HepG2 (cell line): ENCODE results near the gene UQCRFS1. TPM values are rescaled to one million over a fixed set of nuclear protein-coding genes. Genes with fewer than 3 reads are reported as not detected.

Experiments used
- EED ChIP-seq: sonication (generic); formaldehyde crosslinking; IDR thresholded peaks from 2 replicates; pipeline ENCODE4 v1.5.0; 2020; ENCODE audit warnings: mild to moderate bottlenecking, missing genetic modification reagents
- HES4 ChIP-seq: sonication (generic); formaldehyde crosslinking; IDR thresholded peaks from 2 replicates; pipeline ENCODE4 v1.9.0; 2021; ENCODE audit warnings: mild to moderate bottlenecking, missing genetic modification reagents, borderline replicate concordance
- HOXA9 ChIP-seq: sonication (generic); formaldehyde crosslinking; IDR thresholded peaks from 2 replicates; pipeline ENCODE4 v1.8.1; 2022; ENCODE audit warnings: missing genetic modification reagents, mild to moderate bottlenecking, moderate library complexity, borderline replicate concordance
- HOXD1 ChIP-seq: sonication (generic); formaldehyde crosslinking; IDR thresholded peaks from 2 replicates; pipeline ENCODE4 v1.5.0; 2020; ENCODE audit warnings: missing genetic modification reagents
- ISX ChIP-seq: sonication (generic); formaldehyde crosslinking; conservative IDR thresholded peaks from 2 replicates; pipeline ENCODE4 v1.5.0; 2020; ENCODE audit warnings: missing genetic modification reagents
- KMT2A ChIP-seq: sonication (generic); formaldehyde crosslinking; IDR thresholded peaks from 2 replicates; pipeline ENCODE4 v1.4.0; 2020; ENCODE audit warnings: missing genetic modification reagents
- MIER3 ChIP-seq: IDR thresholded peaks from 2 replicates; pipeline ENCODE4 v1.6.1; 2016; ENCODE audit warnings: missing compliant biosample characterization, borderline replicate concordance
- NFKB2 ChIP-seq: sonication (generic); formaldehyde crosslinking; IDR thresholded peaks from 2 replicates; pipeline ENCODE4 v1.4.0; 2020; ENCODE audit warnings: missing genetic modification reagents, borderline replicate concordance
- PHF21A ChIP-seq: sonication (generic); formaldehyde crosslinking; IDR thresholded peaks from 2 replicates; pipeline ENCODE4 v1.5.0; 2020; ENCODE audit warnings: mild to moderate bottlenecking, missing genetic modification reagents
- RBM39 ChIP-seq: fragments of 200-400 bp; formaldehyde crosslinking; IDR thresholded peaks from one replicate; pipeline ENCODE4 v1.6.1; 2018; ENCODE audit warnings: antibody characterized with exemption, mild to moderate bottlenecking, low read depth, low read length; ENCODE audit not compliant: poor library complexity, severe bottlenecking
- SP1 ChIP-seq, 2 experiments: fragments of 450-650 bp in 1 of 2; sonication (generic) in 1 of 2; formaldehyde crosslinking in 1 of 2; IDR thresholded peaks; 2 replicates each; pipeline versions ENCODE4 v1.4.0 to v1.6.1; 2016 to 2020; ENCODE audit warnings: missing genetic modification reagents in 1 of 2
- SPEN ChIP-seq: sonication (generic); formaldehyde crosslinking; IDR thresholded peaks from 2 replicates; pipeline ENCODE4 v1.5.1; 2020; ENCODE audit warnings: low read depth, mild to moderate bottlenecking, missing genetic modification reagents
- TGIF2 ChIP-seq: IDR thresholded peaks from 2 replicates; pipeline ENCODE4 v1.6.1; 2016; ENCODE audit warnings: control low read depth, missing compliant biosample characterization
- ZBTB38 ChIP-seq: sonication (generic); formaldehyde crosslinking; IDR thresholded peaks from 2 replicates; pipeline ENCODE4 v1.5.1; 2020; ENCODE audit warnings: mild to moderate bottlenecking, missing genetic modification reagents
- ZFP36L1 ChIP-seq: sonication (generic); formaldehyde crosslinking; IDR thresholded peaks from 2 replicates; pipeline ENCODE4 v1.8.0; 2022; ENCODE audit warnings: mild to moderate bottlenecking, missing genetic modification reagents, moderate library complexity
- ZKSCAN5 ChIP-seq: sonication (generic); formaldehyde crosslinking; IDR thresholded peaks from 2 replicates; pipeline ENCODE4 v1.5.1; 2020; ENCODE audit warnings: mild to moderate bottlenecking, missing genetic modification reagents
- ZMYM3 ChIP-seq: sonication (generic); formaldehyde crosslinking; IDR thresholded peaks from 2 replicates; pipeline ENCODE4 v1.5.1; 2020; ENCODE audit warnings: mild to moderate bottlenecking, missing genetic modification reagents
- ZMYM4 ChIP-seq: sonication (generic); formaldehyde crosslinking; IDR thresholded peaks from 2 replicates; pipeline ENCODE4 v1.8.1; 2023; ENCODE audit warnings: mild to moderate bottlenecking, missing genetic modification reagents
- ZNF136 ChIP-seq: sonication (generic); formaldehyde crosslinking; IDR thresholded peaks from 2 replicates; pipeline ENCODE4 v1.8.1; 2022; ENCODE audit warnings: low read depth, mild to moderate bottlenecking, moderate library complexity, missing genetic modification reagents
- ZNF354B ChIP-seq: sonication (generic); formaldehyde crosslinking; IDR thresholded peaks from 2 replicates; pipeline ENCODE4 v1.8.0; 2022; ENCODE audit warnings: mild to moderate bottlenecking, missing genetic modification reagents
- ZNF644 ChIP-seq: IDR thresholded peaks from 2 replicates; pipeline ENCODE4 v1.6.1; 2016; ENCODE audit warnings: low read depth
- ZNF724P ChIP-seq: sonication (generic); formaldehyde crosslinking; IDR thresholded peaks from 2 replicates; pipeline ENCODE4 v1.8.0; 2022; ENCODE audit warnings: missing genetic modification reagents, borderline replicate concordance
- ZNF777 ChIP-seq: sonication (generic); formaldehyde crosslinking; IDR thresholded peaks from 2 replicates; pipeline ENCODE4 v1.4.0; 2020; ENCODE audit warnings: missing genetic modification reagents
- ZNF83 ChIP-seq: sonication (generic); formaldehyde crosslinking; IDR thresholded peaks from 2 replicates; pipeline ENCODE4 v1.4.0; 2020; ENCODE audit warnings: missing genetic modification reagents, mild to moderate bottlenecking, borderline replicate concordance
- ZSCAN12 ChIP-seq: sonication (generic); formaldehyde crosslinking; IDR thresholded peaks from 2 replicates; pipeline ENCODE4 v1.9.0; 2021; ENCODE audit warnings: mild to moderate bottlenecking, missing genetic modification reagents
- ZSCAN30 ChIP-seq: sonication (generic); formaldehyde crosslinking; IDR thresholded peaks from 2 replicates; pipeline ENCODE4 v1.5.0; 2020; ENCODE audit warnings: mild to moderate bottlenecking, missing genetic modification reagents
- polyA plus RNA-seq, 8 experiments: library from polyadenylated mRNA; depleted of rRNA in 3 of 8; stranded (reverse) in 7 of 8; unstranded in 1 of 8; fragments of >200 nt; fragmentation: Illumina TruSeq in 4 of 8; extraction: Trizol in 4 of 8; gene quantifications; 2 replicates each; pipeline versions ENCODE4 v1.2.1 to v1.2.3, GENCODE V29; 2011 to 2016; ENCODE audit warnings: low read depth in 4 of 8, missing spikeins in 1 of 8, mixed read lengths in 1 of 8; ENCODE audit not compliant: insufficient read depth in 1 of 8
- total RNA-seq, 5 experiments: library from RNA; depleted of rRNA; stranded (reverse); fragments of >200 nt; fragmentation: Illumina TruSeq; extraction: Trizol; gene quantifications; 2 replicates each; pipeline ENCODE4 v1.2.3, GENCODE V29; 2016; ENCODE audit warnings: low read depth in 1 of 5
- TF ChIP-seq, protein P1 (sequence below): fragments of 450-650 bp; IDR thresholded peaks from 2 replicates; pipeline ENCODE4 v1.6.1; 2017

The UQCRFS1 gene
- total and polyA plus RNA-seq, 2 of the 13 experiments (the other 11 are each of a cell fraction or from before 2014, with no cell fraction given), result 49.5 to 51.1 TPM

DNA sequence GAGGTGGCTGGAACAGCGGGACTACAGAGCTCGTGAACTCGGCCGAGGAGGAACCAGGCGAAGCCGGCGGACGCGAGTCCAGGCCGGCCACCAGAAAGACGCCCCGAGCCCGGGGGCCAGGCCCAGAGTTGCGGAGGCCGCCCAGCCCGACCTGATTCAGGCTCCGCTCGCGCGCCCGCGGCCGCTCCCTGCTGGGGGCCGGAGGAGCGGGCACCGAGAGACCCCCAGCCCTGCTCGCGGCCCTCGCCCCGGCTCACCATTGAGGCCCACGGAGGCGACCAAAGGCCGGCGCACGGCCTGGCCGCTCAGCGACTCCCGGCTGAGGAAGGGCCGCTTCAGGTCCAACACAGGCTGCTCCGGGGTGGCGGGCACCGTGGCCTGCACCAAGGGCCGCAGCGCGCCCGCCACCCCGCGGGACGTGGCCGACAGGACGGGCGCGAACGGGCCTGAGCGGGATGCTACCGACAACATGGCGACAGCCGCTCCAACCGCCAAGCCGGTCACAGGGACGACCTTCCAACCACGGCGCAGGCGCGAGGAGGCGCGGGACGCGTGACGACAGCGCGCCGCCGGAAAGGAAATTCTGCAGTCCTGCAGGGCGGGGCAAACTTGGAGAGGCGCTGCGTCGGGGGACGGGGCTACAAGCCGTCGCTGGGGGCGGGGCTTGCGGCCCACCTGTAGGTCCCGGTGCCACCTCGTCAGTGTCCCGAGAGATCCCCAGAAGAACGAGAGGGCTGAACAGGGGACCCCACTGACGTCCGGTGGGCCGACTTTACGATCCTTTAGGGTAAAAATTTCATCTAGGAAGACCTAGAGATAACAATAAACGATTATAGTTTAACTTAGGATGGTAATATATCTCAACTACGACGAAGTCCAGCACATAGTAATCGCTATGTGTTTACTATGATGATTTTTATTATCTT, at the start of gene UQCRFS1 (continued):
- TF ChIP-seq, protein P1, sequence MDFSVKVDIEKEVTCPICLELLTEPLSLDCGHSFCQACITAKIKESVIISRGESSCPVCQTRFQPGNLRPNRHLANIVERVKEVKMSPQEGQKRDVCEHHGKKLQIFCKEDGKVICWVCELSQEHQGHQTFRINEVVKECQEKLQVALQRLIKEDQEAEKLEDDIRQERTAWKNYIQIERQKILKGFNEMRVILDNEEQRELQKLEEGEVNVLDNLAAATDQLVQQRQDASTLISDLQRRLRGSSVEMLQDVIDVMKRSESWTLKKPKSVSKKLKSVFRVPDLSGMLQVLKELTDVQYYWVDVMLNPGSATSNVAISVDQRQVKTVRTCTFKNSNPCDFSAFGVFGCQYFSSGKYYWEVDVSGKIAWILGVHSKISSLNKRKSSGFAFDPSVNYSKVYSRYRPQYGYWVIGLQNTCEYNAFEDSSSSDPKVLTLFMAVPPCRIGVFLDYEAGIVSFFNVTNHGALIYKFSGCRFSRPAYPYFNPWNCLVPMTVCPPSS, result no peak
- TF ChIP-seq NFKB2 (peak; percentile 54; the same call in 1 of the 2 replicates), SP1 (IDR thresholded peaks at IDR 0.05) (no peak), SP1 (CRISPR knock-in tag; IDR thresholded peaks at IDR 0.05) (peak; percentile 62; the same call in 1 of the 2 replicates), KMT2A (CRISPR knock-in tag) (peak; percentile 75), ZNF724P (CRISPR knock-in tag) (peak; percentile 37; the same call in 1 of the 2 replicates), HOXA9 (CRISPR knock-in tag) (no peak; the same call in 1 of the 2 replicates), HES4 (CRISPR knock-in tag) (peak; percentile 6; the same call in 1 of the 2 replicates), ISX (CRISPR knock-in tag) (no peak), MIER3 (no peak; the same call in 1 of the 2 replicates), ZBTB38 (CRISPR knock-in tag) (peak; percentile 54; the same call in 1 of the 2 replicates), ZNF777 (no peak), PHF21A (0 out of 2 replicates have a peak, but pooled peaks have one; percentile 17), ZNF354B (no peak), TGIF2 (CRISPR knock-in tag) (no peak), ZMYM4 (peak; percentile 87), SPEN (CRISPR knock-in tag) (peak; percentile 96), ZSCAN30 (CRISPR knock-in tag) (no peak), ZNF644 (0 out of 2 replicates have a peak, but pooled peaks have one; percentile 51), ZMYM3 (peak; percentile 20; the same call in 1 of the 2 replicates), ZSCAN12 (CRISPR knock-in tag) (no peak), ZFP36L1 (CRISPR knock-in tag) (peak; percentile 39; the same call in 1 of the 2 replicates), RBM39 (peak; percentile 45), ZKSCAN5 (CRISPR knock-in tag) (no peak), EED (CRISPR knock-in tag) (no peak), ZNF83 (no peak), HOXD1 (peak; percentile 41; the same call in 1 of the 2 replicates), ZNF136 (CRISPR knock-in tag) (no peak)
